Right lobe of liver (tissue), 6 donors: ENCODE results near the gene ARFGAP3. TPM values are rescaled to one million over a fixed set of nuclear protein-coding genes. Genes with fewer than 3 reads are reported as not detected.
A peak's percentile ranks its signal among the peaks of the same experiment; 100 is the strongest.
"Not testable (repeated sequence)": the region's sequence is repeated elsewhere in the genome, so short reads cannot be mapped to it uniquely, and the experiment has no call there.

Experiments used
- ATAC-seq, 4 donors: fragments of 200-7000 bp; cut with Tn5 transposase; one replicate each; pipeline ENCODE4 v1.9.1; 2020; ENCODE audit warnings: mild to moderate bottlenecking in 4 of 4, moderate library complexity in 4 of 4
- DNase-seq, 3 donors: peaks; one replicate each; pipeline ENCODE4 v3.0.0-alpha.2; 2020
- H3K27ac ChIP-seq, 3 donors: fragments of 200-600 bp; one replicate each; pipeline ENCODE4 v1.8.0; 2022
- H3K27me3 ChIP-seq, 2 donors: fragments of 200-600 bp; one replicate each; pipeline ENCODE4 v1.8.0; 2022
- H3K36me3 ChIP-seq, 4 donors: fragments of 200-600 bp; sonication (generic) in 1 of 4; one replicate each; pipeline versions ENCODE4 v1.5.1 to v1.8.0; 2017 to 2022; ENCODE audit warnings: control low read depth in 1 of 4
- H3K4me1 ChIP-seq, 4 donors: fragments of 200-600 bp; sonication (generic) in 1 of 4; one replicate each; pipeline versions ENCODE4 v1.5.1 to v1.8.0; 2017 to 2022; ENCODE audit warnings: control low read depth in 1 of 4
- H3K4me3 ChIP-seq, 3 donors: fragments of 200-600 bp; one replicate each; pipeline ENCODE4 v1.8.0; 2022
- H3K9me3 ChIP-seq, 4 donors: fragments of 200-600 bp; sonication (generic) in 1 of 4; one replicate each; pipeline versions ENCODE4 v1.5.1 to v1.8.0; 2017 to 2022; ENCODE audit warnings: control low read depth in 1 of 4
- CTCF ChIP-seq, 4 donors: fragments of 200-600 bp in 3 of 4; fragments of 450-650 bp in 1 of 4; IDR thresholded peaks; one replicate each; pipeline versions ENCODE4 v1.5.1 to v1.8.0; 2016 to 2022; ENCODE audit warnings: antibody characterized with exemption in 4 of 4, mild to moderate bottlenecking in 2 of 4
- POLR2A ChIP-seq: fragments of 450-650 bp; IDR thresholded peaks from one replicate; pipeline ENCODE4 v1.6.1; 2017; ENCODE audit warnings: antibody characterized with exemption, mild to moderate bottlenecking
- WGBS: methylation state at CpG from one replicate; pipeline ENCODE4 v1.1.6; 2018; ENCODE audit warnings: low coverage, low lambda C conversion rate; ENCODE audit not compliant: insufficient coverage; ENCODE audit errors: missing lambda C conversion rate; 5-methylcytosine and 5-hydroxymethylcytosine counted together
- intact Hi-C, 2 donors: fragments of 100-400 bp; cut with DNase I; formaldehyde crosslinking; loops; one replicate each; pipeline versions ENCODE4 v1.11.2 to v1.14.1; 2022
- total RNA-seq, 6 experiments: library from RNA; depleted of rRNA in 2 of 6; stranded (reverse); fragments of >200 nt in 2 of 6; fragmentation: NEBNext Ultra II Directional in 3 of 6; extraction: Animal tissue kit (Norgen Biotek cat#: 25700) in 3 of 6; gene quantifications; one replicate each; pipeline versions ENCODE4 v1.1.0 to v1.2.4, GENCODE V29; 2016 to 2023
- donor health status: DM: no; HTN: yes; CAD: no.
- donor health status: DM: no; HTN: no; CAD: no.
- donor health status: DM: no; HTN: no; CAD: no.
- donor health status: DM: no; HTN: yes; CAD: no.
- donor health status: DM: no; HTN: yes; CAD: no.

ARFGAP3 gene
- total RNA-seq, 6 experiments from 2014 or later = 19.8 to 48.4 (median 30.4) TPM

GRCh38 chr22:42787357-42787736 lies 69.7 kb downstream of the ARFGAP3 start:
- no peaks in the 10 kb centered on the region for H3K4me1 ChIP-seq
- H3K4me3 ChIP-seq = no peak overlapping the region
- no peak for TF ChIP-seq CTCF (IDR thresholded peaks at IDR 0.05)
- TF ChIP-seq POLR2A = no peak
- WGBS = 79% methylated on average over 11 of the region's 14 CpGs
- H3K27me3 ChIP-seq = no peaks in the 10 kb centered on the region
- H3K27ac ChIP-seq = no peak overlapping the region
- no peak for ATAC-seq
- no peaks in the 10 kb centered on the region for H3K9me3 ChIP-seq
- no peaks in the 10 kb centered on the region for H3K36me3 ChIP-seq
- no peak for DNase-seq
- intact Hi-C loops = no loop called here

- Histone ChIP-seq H3K36me3 (no peaks in the 10 kb centered on the region), H3K27ac (no peak overlapping the region), H3K4me1 (no peaks in the 10 kb centered on the region), H3K27me3 (no peaks in the 10 kb centered on the region), H3K9me3 (no peaks in the 10 kb centered on the region), H3K4me3 (no peak overlapping the region)
- ATAC-seq = no peak
- intact Hi-C loops = no loop called here
- 69% methylated on average over 5 of the region's 16 CpGs for WGBS
- no peak for DNase-seq
- TF ChIP-seq CTCF (IDR thresholded peaks at IDR 0.05) (no peak), POLR2A (no peak)
Measured at GRCh38 chr22:42786606-42787356, 70.3 kb downstream of the ARFGAP3 start.

- Histone ChIP-seq H3K27me3 (no peaks in the 10 kb centered on the region), H3K9me3 (no peaks in the 10 kb centered on the region), H3K27ac (no peak overlapping the region), H3K4me3 (no peak overlapping the region), H3K36me3 (no peaks in the 10 kb centered on the region), H3K4me1 (no peaks in the 10 kb centered on the region)
- ATAC-seq (peak in 2 of 4 donors; percentile 12 to 13), DNase-seq (peak in 1 of 3 donors; percentile 9)
- WGBS = 77% methylated on average over 5 of the region's 20 CpGs
- intact Hi-C loops = no loop called here
- TF ChIP-seq POLR2A (no peak), CTCF (IDR thresholded peaks at IDR 0.05) (no peak)
Measured at GRCh38 chr22:42785706-42786499, 71.2 kb downstream of the ARFGAP3 start.

GRCh38 chr22:42782306-42782705 lies 74.8 kb downstream of the ARFGAP3 start:
- H3K4me1 ChIP-seq, H3K9me3 ChIP-seq, intact Hi-C loops, H3K4me3 ChIP-seq, ATAC-seq, H3K27ac ChIP-seq, H3K27me3 ChIP-seq, DNase-seq, H3K36me3 ChIP-seq: not testable (repeated sequence)
- 85% methylated on average over 9 of the region's 9 CpGs for WGBS

GRCh38 chr22:42780070-42780540 lies 77.0 kb downstream of the ARFGAP3 start:
- H3K27ac ChIP-seq = no peak overlapping the region
- no peaks in the 10 kb centered on the region for H3K4me1 ChIP-seq
- H3K9me3 ChIP-seq = no peaks in the 10 kb centered on the region
- no peak overlapping the region for H3K4me3 ChIP-seq
- peak in 1 of 3 donors; percentile 64 for DNase-seq
- TF ChIP-seq CTCF (IDR thresholded peaks at IDR 0.05) = peak; percentile 61 to 97 (median 83)
- no peak for TF ChIP-seq POLR2A
- no peaks in the 10 kb centered on the region for H3K27me3 ChIP-seq
- H3K36me3 ChIP-seq = no peaks in the 10 kb centered on the region
- WGBS = 5% methylated on average over 4 of the region's 6 CpGs
- intact Hi-C loops = no loop called here
- ATAC-seq = peak; percentile 85 to 97 (median 94)
